Adipocyte (in vitro differentiated cells): ENCODE measurements around the gene KCNJ6.

Experiments
- DNase-seq: peaks from one replicate; pipeline ENCODE4 v3.0.0-alpha.2; 2015; ENCODE audit warnings: low read depth
- H3K27me3 ChIP-seq: replicated peaks from 2 replicates; pipeline ENCODE4 v1.7.0; 2013; ENCODE audit warnings: mild to moderate bottlenecking, low read length, moderate library complexity; ENCODE audit not compliant: control insufficient read depth, insufficient read depth
- H3K36me3 ChIP-seq: 2 replicates; pipeline ENCODE4 v1.7.0; 2013; ENCODE audit warnings: low read length, mild to moderate bottlenecking, moderate library complexity; ENCODE audit not compliant: control insufficient read depth, insufficient read depth, severe bottlenecking
- H3K4me1 ChIP-seq: 2 replicates; pipeline ENCODE4 v1.7.0; 2013; ENCODE audit warnings: mild to moderate bottlenecking, low read length, moderate library complexity; ENCODE audit not compliant: control insufficient read depth, insufficient read depth
- H3K4me3 ChIP-seq: 2 replicates; pipeline ENCODE4 v1.7.0; 2013; ENCODE audit warnings: mild to moderate bottlenecking, low read length, moderate library complexity
- H3K9ac ChIP-seq: 2 replicates; pipeline ENCODE4 v1.7.0; 2013; ENCODE audit warnings: mild to moderate bottlenecking, low read length, moderate library complexity
- H3K9me3 ChIP-seq: 2 replicates; pipeline ENCODE4 v1.7.0; 2013; ENCODE audit warnings: mild to moderate bottlenecking, low read length, moderate library complexity; ENCODE audit not compliant: control insufficient read depth

The KCNJ6 gene

GRCh38 chr21:37863842-37864241 lies 52.4 kb downstream of the KCNJ6 start:
- H3K27me3 ChIP-seq: no peaks in the 10 kb centered on the region
- H3K9ac ChIP-seq: no peak overlapping the region
- H3K9me3 ChIP-seq: no peaks in the 10 kb centered on the region
- peaks cover 4% of the 10 kb centered on the region for H3K4me1 ChIP-seq
- DNase-seq: no peak
- H3K4me3 ChIP-seq: no peak overlapping the region
- H3K36me3 ChIP-seq: no peaks in the 10 kb centered on the region

- H3K4me3 ChIP-seq: no peak overlapping the region
- no peaks in the 10 kb centered on the region for H3K4me1 ChIP-seq
- peak; percentile 48 for DNase-seq
- H3K27me3 ChIP-seq: no peaks in the 10 kb centered on the region
- H3K9ac ChIP-seq: no peak overlapping the region
- H3K9me3 ChIP-seq: no peaks in the 10 kb centered on the region
- no peaks in the 10 kb centered on the region for H3K36me3 ChIP-seq
Observed at GRCh38 chr21:37862536-37862935, 53.7 kb downstream of the KCNJ6 start.

- Histone ChIP-seq H3K27me3 (no peaks in the 10 kb centered on the region), H3K9ac (no peak overlapping the region), H3K4me1 (no peaks in the 10 kb centered on the region), H3K36me3 (no peaks in the 10 kb centered on the region), H3K9me3 (peaks cover 3% of the 10 kb centered on the region), H3K4me3 (no peak overlapping the region)
- no peak for DNase-seq
Observed at GRCh38 chr21:37861561-37861960, 54.7 kb downstream of the KCNJ6 start.

- DNase-seq: no peak
- H3K9me3 ChIP-seq: peaks cover 3% of the 10 kb centered on the region
- H3K36me3 ChIP-seq: no peaks in the 10 kb centered on the region
- H3K27me3 ChIP-seq: no peaks in the 10 kb centered on the region
- no peak overlapping the region for H3K9ac ChIP-seq
- no peak overlapping the region for H3K4me3 ChIP-seq
- H3K4me1 ChIP-seq: peaks cover 9% of the 10 kb centered on the region
Observed at GRCh38 chr21:37860416-37860815, 55.8 kb downstream of the KCNJ6 start.

GRCh38 chr21:37855647-37856625 lies 60.3 kb downstream of the KCNJ6 start:
- H3K9ac ChIP-seq: peak overlapping the region; percentile 22
- peak; percentile 76 for DNase-seq
- no peaks in the 10 kb centered on the region for H3K27me3 ChIP-seq
- H3K36me3 ChIP-seq: no peaks in the 10 kb centered on the region
- peaks cover 17% of the 10 kb centered on the region for H3K4me1 ChIP-seq
- no peak overlapping the region for H3K4me3 ChIP-seq
- H3K9me3 ChIP-seq: peaks cover 13% of the 10 kb centered on the region

GRCh38 chr21:37855271-37855646 lies 61.0 kb downstream of the KCNJ6 start:
- DNase-seq: no peak
- H3K4me1 ChIP-seq: peaks cover 21% of the 10 kb centered on the region
- H3K36me3 ChIP-seq: no peaks in the 10 kb centered on the region
- peak overlapping the region; percentile 52 for H3K4me3 ChIP-seq
- H3K9me3 ChIP-seq: peaks cover 13% of the 10 kb centered on the region
- no peaks in the 10 kb centered on the region for H3K27me3 ChIP-seq
- peak overlapping the region; percentile 49 for H3K9ac ChIP-seq

- no peaks in the 10 kb centered on the region for H3K36me3 ChIP-seq
- DNase-seq: peak; percentile 59
- peaks cover 21% of the 10 kb centered on the region for H3K4me1 ChIP-seq
- H3K4me3 ChIP-seq: no peak overlapping the region
- H3K9ac ChIP-seq: no peak overlapping the region
- H3K27me3 ChIP-seq: peaks cover 13% of the 10 kb centered on the region
- H3K9me3 ChIP-seq: peaks cover 10% of the 10 kb centered on the region
Observed at GRCh38 chr21:37849506-37850102, 66.7 kb downstream of the KCNJ6 start.

- Histone ChIP-seq H3K27me3 (peaks cover 13% of the 10 kb centered on the region), H3K9me3 (peaks cover 5% of the 10 kb centered on the region), H3K4me1 (peaks cover 20% of the 10 kb centered on the region), H3K36me3 (no peaks in the 10 kb centered on the region), H3K9ac (no peak overlapping the region), H3K4me3 (no peak overlapping the region)
- no peak for DNase-seq
Observed at GRCh38 chr21:37848721-37849490, 67.4 kb downstream of the KCNJ6 start.

- no peak overlapping the region for H3K4me3 ChIP-seq
- peaks cover 19% of the 10 kb centered on the region for H3K4me1 ChIP-seq
- no peak for DNase-seq
- no peaks in the 10 kb centered on the region for H3K36me3 ChIP-seq
- peaks cover 17% of the 10 kb centered on the region for H3K9me3 ChIP-seq
- no peak overlapping the region for H3K9ac ChIP-seq
- peaks cover 17% of the 10 kb centered on the region for H3K27me3 ChIP-seq
Observed at GRCh38 chr21:37845535-37845934, 70.7 kb downstream of the KCNJ6 start.

GRCh38 chr21:37843191-37843590 lies 73.1 kb downstream of the KCNJ6 start:
- Histone ChIP-seq H3K4me1 (no peaks in the 10 kb centered on the region), H3K9ac (no peak overlapping the region), H3K9me3 (peaks cover 17% of the 10 kb centered on the region), H3K27me3 (peaks cover 21% of the 10 kb centered on the region), H3K4me3 (no peak overlapping the region), H3K36me3 (no peaks in the 10 kb centered on the region)
- DNase-seq: no peak
